Stimulated activated effector memory CD8-positive, alpha-beta T cell treated with anti-CD3 and anti-CD28 coated beads, Interleukin-12 subunit alpha, Interleukin-12 subunit beta, amount 100 ng/mL, for 72 hours (primary cell): ENCODE data around the gene HRC.

Experiments
- ATAC-seq: fragments of 150-1000 bp; cut with Tn5 transposase; 2 replicates; pipeline ENCODE4 v1.10.0; 2021
- DNase-seq, 2 donors: peaks; one replicate each; pipeline ENCODE4 v3.0.0; 2021 to 2022; ENCODE audit warnings: low spot score in 2 of 2
- H3K27ac Mint-ChIP-seq: one replicate; pipeline ENCODE4 v1.8.0; 2022; ENCODE audit warnings: mild to moderate bottlenecking, mixed read lengths
- H3K36me3 Mint-ChIP-seq: one replicate; pipeline ENCODE4 v1.8.0; 2022; ENCODE audit warnings: mild to moderate bottlenecking, mixed read lengths
- H3K4me1 Mint-ChIP-seq: one replicate; pipeline ENCODE4 v1.8.0; 2022; ENCODE audit warnings: mixed read lengths
- H3K4me3 Mint-ChIP-seq: one replicate; pipeline ENCODE4 v1.8.0; 2022; ENCODE audit warnings: mild to moderate bottlenecking, mixed read lengths
- H3K9me3 Mint-ChIP-seq: one replicate; pipeline ENCODE4 v1.8.0; 2022; ENCODE audit warnings: mixed read lengths

Gene HRC

DNA sequence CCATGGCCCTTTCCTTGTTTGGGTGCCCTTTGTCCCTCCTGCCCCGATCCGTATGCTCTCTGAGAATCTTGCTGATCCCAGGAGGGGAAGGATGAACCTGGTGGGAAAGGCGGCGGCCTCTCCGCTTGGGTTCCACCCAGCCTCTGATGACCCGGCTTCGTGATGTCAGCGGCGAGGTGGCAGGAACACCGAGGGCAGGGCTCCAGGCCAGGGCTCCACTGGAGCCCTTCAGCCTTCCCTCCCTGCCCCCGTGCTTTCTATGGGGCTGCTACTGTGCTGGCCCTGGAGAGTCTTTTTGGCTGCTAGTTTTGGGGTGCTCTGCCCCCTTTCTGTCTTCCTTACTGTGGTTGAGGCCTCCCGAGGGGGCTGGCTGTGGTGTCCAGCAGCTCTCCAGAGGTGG is 52.9 kb downstream of the HRC start:
- H3K27ac Mint-ChIP-seq = no peak overlapping the region
- DNase-seq = no peak

More for the DNA sequence above, 52.9 kb downstream of the HRC start:
- Mint-ChIP-seq H3K4me3 (no peak overlapping the region), H3K36me3 (peaks cover 98% of the 10 kb centered on the region), H3K4me1 (peaks cover 34% of the 10 kb centered on the region), H3K9me3 (no peaks in the 10 kb centered on the region)
- ATAC-seq = no peak
